NCI-H2029 (cell line): Measurements from ENCODE around the gene TBC1D5.

ENCODE experiments used
- DNase-seq: peaks from one replicate; lab custom pipeline; 2025; lab: John Stamatoyannopoulos, UW

TBC1D5 gene

GRCh38 chr3:17585394-17586325 is 156.8 kb downstream of the TBC1D5 start:
- no peak for DNase-seq

- DNase-seq: no peak
These were observed 158.4 kb downstream of the TBC1D5 start for GRCh38 chr3:17584066-17584465.

- DNase-seq: no peak
These were observed 158.9 kb downstream of the TBC1D5 start for GRCh38 chr3:17583530-17583929.

GRCh38 chr3:17581421-17582080 is 160.9 kb downstream of the TBC1D5 start:
- no peak for DNase-seq

- no peak for DNase-seq
These were observed 161.5 kb downstream of the TBC1D5 start for GRCh38 chr3:17580901-17581300.

GRCh38 chr3:17579289-17580031 is 163.0 kb downstream of the TBC1D5 start:
- no peak for DNase-seq

- DNase-seq: no peak
These were observed 164.5 kb downstream of the TBC1D5 start for GRCh38 chr3:17577796-17578520.

GRCh38 chr3:17573396-17573795 is 169.0 kb downstream of the TBC1D5 start:
- no peak for DNase-seq

GRCh38 chr3:17571686-17572085 is 170.7 kb downstream of the TBC1D5 start:
- no peak for DNase-seq

GRCh38 chr3:17562845-17563244 is 179.6 kb downstream of the TBC1D5 start:
- DNase-seq: no peak

GRCh38 chr3:17558565-17558964 is 183.9 kb downstream of the TBC1D5 start:
- no peak for DNase-seq

- DNase-seq: peak; percentile 5
These were observed 184.5 kb downstream of the TBC1D5 start for GRCh38 chr3:17557749-17558463.

- DNase-seq: no peak
These were observed 186.9 kb downstream of the TBC1D5 start for GRCh38 chr3:17555525-17555924.

GRCh38 chr3:17554078-17554477 is 188.4 kb downstream of the TBC1D5 start:
- no peak for DNase-seq

- no peak for DNase-seq
These were observed 189.4 kb downstream of the TBC1D5 start for GRCh38 chr3:17553080-17553479.

- no peak for DNase-seq
These were observed 190.1 kb downstream of the TBC1D5 start for GRCh38 chr3:17552351-17552750.

GRCh38 chr3:17551895-17552294 is 190.5 kb downstream of the TBC1D5 start:
- no peak for DNase-seq

GRCh38 chr3:17551333-17551732 is 191.1 kb downstream of the TBC1D5 start:
- DNase-seq: no peak

- no peak for DNase-seq
These were observed 191.8 kb downstream of the TBC1D5 start for GRCh38 chr3:17550624-17551023.

- DNase-seq: no peak
These were observed 195.8 kb downstream of the TBC1D5 start for GRCh38 chr3:17546500-17547255.
